Measurements from ENCODE around the gene EVL.

Gene EVL

GRCh38 chr14:100143934-100144333, 78.7 kb downstream of the EVL start:
- H3K36me3 Mint-ChIP-seq, result peaks cover 89% of the 10 kb centered on the region
- ATAC-seq, result no peak
- DNase-seq (ENCODE audit: low spot score in 2 of 2), result no peak
- H3K4me1 Mint-ChIP-seq, result peaks cover 32% of the 10 kb centered on the region
- H3K9me3 Mint-ChIP-seq, result no peaks in the 10 kb centered on the region
- peak overlapping the region; percentile 64 for H3K27ac Mint-ChIP-seq
- no peak overlapping the region for H3K4me3 Mint-ChIP-seq

DNA sequence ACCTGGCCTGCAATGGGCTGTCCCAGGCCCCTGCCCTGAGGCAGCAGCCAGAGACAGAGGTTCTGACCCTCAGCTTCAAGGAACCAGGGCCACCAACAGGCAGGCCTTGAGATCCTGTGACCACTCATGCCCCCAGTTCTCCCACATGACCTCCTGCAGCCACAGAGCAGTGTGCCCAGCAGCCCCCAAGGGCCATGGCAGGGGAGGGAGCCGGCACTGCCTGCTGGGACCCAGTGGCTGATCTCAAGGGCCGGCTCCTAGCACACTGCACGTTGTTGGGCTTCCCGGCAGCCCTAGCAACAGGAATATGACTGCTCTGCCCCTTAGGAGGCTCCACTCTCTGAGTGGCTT, 79.4 kb downstream of the EVL start:
- ATAC-seq, result no peak
- peak overlapping the region; percentile 64 for H3K27ac Mint-ChIP-seq

DNA sequence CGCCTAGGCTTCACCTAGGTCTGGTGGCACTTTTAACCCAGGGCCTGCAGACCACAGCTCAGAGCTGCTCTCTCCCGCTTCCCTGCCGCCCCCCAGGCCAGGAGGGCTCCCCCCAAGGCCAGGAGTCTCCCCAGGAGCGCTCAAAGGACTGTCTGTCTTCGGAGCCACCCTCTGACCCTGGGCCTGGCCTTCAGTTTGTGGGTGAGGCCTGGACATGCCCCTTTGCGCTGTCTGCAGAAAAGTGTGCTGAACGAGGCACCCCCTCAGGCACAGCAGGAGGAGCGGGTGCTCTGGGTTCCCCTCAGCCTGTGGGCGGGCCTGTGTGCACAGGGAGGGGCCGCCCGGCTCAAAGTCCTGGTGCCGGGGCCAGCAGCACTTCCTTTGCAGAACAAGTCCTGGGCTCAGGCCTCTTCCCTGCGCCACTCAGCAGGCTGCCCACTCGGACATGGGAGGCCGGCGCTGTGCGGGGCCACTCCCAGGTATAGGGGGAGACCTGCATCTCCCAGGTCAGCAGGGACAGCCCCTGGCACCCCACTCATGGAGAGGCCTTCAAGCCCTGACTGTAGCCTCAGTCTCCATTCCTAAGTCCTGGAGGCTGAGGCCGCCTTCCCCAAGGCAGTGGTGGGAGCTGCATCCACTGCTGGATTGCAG, 79.9 kb downstream of the EVL start:
- H3K4me1 Mint-ChIP-seq, result peaks cover 35% of the 10 kb centered on the region
- ATAC-seq, result no peak
- H3K4me3 Mint-ChIP-seq, result no peak overlapping the region
- peaks cover 79% of the 10 kb centered on the region for H3K36me3 Mint-ChIP-seq
- no peak for DNase-seq (ENCODE audit: low spot score in 2 of 2)
- peak overlapping the region; percentile 64 for H3K27ac Mint-ChIP-seq
- H3K9me3 Mint-ChIP-seq, result no peaks in the 10 kb centered on the region

More for the DNA sequence above, 79.4 kb downstream of the EVL start:
- DNase-seq (ENCODE audit: low spot score in 2 of 2), result no peak
- peaks cover 35% of the 10 kb centered on the region for H3K4me1 Mint-ChIP-seq
- no peak overlapping the region for H3K4me3 Mint-ChIP-seq
- H3K9me3 Mint-ChIP-seq, result no peaks in the 10 kb centered on the region
- H3K36me3 Mint-ChIP-seq, result peaks cover 84% of the 10 kb centered on the region

DNA sequence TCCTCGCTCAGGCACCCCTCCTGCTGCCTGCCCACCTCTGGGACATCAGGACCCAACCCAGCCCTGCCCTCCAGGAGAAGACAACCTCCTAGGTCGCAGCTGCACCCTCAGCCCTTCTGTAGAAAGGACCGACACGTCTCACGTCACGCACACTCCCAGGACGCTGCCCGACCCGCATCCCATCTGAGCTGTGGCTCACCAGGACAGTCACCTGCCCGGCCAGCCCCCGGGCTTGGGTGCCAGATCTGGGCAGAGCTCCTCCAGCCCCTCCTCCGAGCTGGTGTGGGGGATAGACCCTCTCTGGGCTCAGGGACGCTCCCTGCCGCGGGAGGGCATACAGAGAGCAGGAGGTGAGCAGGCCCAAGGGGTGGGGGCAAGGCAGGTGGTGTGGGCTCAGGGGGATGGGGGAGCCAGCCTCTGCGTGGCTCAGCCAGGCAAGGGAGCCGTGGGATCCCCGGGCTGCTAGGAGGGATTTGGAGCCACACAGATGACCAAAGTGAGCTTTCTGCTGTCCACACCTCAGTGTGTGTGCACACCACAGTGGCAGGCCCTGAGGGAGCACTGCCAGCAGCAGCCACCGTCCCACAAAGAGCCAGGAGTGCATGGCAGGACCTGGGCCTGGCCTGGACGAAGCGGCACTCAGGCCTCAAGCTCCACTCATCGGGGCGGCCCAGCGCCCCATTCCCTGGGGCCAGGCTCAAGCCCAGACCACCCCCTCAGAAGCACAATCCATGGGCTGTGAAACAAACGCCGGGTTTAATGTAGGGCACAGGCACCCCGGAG, 80.7 kb downstream of the EVL start:
- DNase-seq (ENCODE audit: low spot score in 2 of 2) (no peak), ATAC-seq (no peak)
- no peaks in the 10 kb centered on the region for H3K9me3 Mint-ChIP-seq
- no peak overlapping the region for H3K4me3 Mint-ChIP-seq
- peaks cover 72% of the 10 kb centered on the region for H3K36me3 Mint-ChIP-seq
- peak overlapping the region; percentile 64 for H3K27ac Mint-ChIP-seq
- H3K4me1 Mint-ChIP-seq, result peaks cover 35% of the 10 kb centered on the region

DNA sequence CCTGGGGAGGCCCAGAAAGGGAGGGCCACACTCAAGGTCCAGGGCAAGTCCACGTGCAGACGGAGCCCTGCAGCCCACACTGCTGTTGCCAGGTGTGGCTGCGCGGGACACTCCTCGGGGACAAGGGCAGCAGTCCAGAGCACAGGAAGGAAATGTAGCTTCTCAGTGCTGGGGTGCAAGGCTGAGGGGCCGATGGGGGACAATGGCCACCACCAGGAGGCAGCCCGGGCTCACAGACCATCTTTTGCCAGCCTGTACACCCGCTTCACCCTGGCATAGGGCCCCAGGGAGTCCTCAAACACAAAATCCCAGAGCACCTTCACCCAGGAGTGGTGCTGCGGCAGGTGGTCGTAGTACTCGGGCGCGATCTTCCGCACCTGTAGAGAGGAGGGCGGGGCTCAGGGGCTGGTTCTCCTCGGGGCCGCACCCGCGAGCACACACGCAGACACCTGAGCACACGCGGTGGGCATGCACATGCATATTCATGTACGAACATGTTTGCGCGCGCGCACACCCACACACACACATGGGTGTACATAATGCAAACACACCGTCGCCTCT, 81.4 kb downstream of the EVL start:
- H3K27ac Mint-ChIP-seq, result peak overlapping the region; percentile 78
- peaks cover 65% of the 10 kb centered on the region for H3K36me3 Mint-ChIP-seq
- peaks cover 33% of the 10 kb centered on the region for H3K4me1 Mint-ChIP-seq
- DNase-seq (ENCODE audit: low spot score in 2 of 2), result no peak
- H3K4me3 Mint-ChIP-seq, result no peak overlapping the region
- H3K9me3 Mint-ChIP-seq, result no peaks in the 10 kb centered on the region
- peak; percentile 11 for ATAC-seq

DNA sequence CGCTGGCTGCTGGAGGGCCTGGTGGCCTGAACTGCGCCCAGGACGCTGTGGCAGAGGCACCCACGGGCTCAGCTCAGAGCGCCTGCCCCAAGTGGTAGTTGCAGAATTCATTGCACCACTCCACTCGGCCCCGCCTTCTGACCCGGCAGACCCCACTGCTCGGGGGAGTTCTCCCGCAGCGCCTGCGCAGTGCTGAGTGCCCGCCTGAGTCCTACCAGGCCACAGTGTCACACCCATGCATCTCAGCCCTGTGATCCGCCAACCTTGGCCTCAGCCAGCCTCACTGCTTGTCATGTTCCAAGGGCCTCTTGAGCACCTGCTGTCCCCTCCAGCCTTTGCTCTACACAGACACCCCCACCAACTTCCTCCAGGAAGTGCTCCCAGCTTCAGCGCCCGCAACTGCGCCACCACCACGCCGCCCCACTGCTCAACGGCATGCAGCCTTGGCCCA, 82.0 kb downstream of the EVL start:
- Mint-ChIP-seq H3K36me3 (peaks cover 63% of the 10 kb centered on the region), H3K27ac (peak overlapping the region; percentile 78), H3K4me1 (peaks cover 30% of the 10 kb centered on the region), H3K9me3 (no peaks in the 10 kb centered on the region), H3K4me3 (no peak overlapping the region)
- DNase-seq (ENCODE audit: low spot score in 2 of 2) (peak in 1 of 2 donors; percentile 69), ATAC-seq (peak; percentile 66)

- Mint-ChIP-seq H3K4me3 (peak overlapping the region; percentile 23), H3K27ac (peak overlapping the region; percentile 78), H3K9me3 (no peaks in the 10 kb centered on the region), H3K4me1 (peaks cover 30% of the 10 kb centered on the region), H3K36me3 (peaks cover 59% of the 10 kb centered on the region)
- DNase-seq (ENCODE audit: low spot score in 2 of 2), result no peak
- no peak for ATAC-seq
Observed at GRCh38 chr14:100147691-100148464, 82.7 kb downstream of the EVL start.

DNA sequence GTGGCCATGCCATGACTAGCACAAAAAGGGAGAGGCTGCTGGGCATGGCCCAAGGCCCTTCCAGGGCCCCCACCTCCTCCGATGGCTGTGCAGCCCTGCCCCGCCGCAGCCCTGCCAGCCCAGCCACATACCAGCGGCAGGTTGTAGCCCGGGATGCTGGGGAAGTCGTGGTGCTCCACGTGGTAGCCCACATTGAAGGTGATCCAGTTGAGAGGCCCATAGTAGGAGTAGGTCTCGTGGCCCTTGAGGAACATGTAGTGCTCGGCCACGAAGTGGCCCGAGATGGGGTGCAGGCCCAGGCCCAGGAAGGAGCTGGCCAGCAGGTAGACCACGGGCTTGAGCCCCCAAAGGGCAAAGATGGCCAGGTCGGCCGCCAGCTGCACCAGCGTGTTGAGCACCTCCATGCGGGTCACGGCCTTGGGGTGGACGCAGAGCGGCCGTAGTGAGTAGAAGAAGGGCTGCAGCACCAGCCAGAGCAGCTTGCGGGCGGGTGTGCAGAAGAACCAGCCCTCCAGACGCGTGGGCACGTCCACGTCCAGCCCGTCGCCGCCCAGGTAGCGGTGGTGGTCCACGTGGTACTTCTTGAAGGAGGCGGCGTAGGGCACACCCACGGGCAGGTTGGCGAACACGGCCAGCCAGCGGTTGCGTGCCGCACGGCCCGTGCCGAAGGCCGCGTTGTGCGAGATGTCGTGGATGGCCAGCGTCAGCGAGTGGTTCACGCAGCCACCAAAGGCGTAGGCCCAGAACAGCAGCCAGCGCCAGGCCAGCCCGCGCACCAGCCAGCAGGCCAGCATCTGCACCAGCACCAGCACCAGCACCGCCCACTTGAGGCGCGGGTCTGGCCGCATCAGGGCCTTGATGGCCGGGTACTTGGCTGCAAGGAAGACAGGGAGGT, 83.9 kb downstream of the EVL start:
- Mint-ChIP-seq H3K9me3 (no peaks in the 10 kb centered on the region), H3K4me1 (peaks cover 30% of the 10 kb centered on the region), H3K4me3 (no peak overlapping the region), H3K27ac (peak overlapping the region; percentile 78), H3K36me3 (peaks cover 48% of the 10 kb centered on the region)
- no peak for ATAC-seq
- no peak for DNase-seq (ENCODE audit: low spot score in 2 of 2)

GRCh38 chr14:100149851-100150611, 84.8 kb downstream of the EVL start:
- H3K4me1 Mint-ChIP-seq, result peaks cover 30% of the 10 kb centered on the region
- H3K27ac Mint-ChIP-seq, result no peak overlapping the region
- no peak overlapping the region for H3K4me3 Mint-ChIP-seq
- DNase-seq (ENCODE audit: low spot score in 2 of 2) (no peak), ATAC-seq (no peak)
- H3K36me3 Mint-ChIP-seq, result peaks cover 42% of the 10 kb centered on the region
- H3K9me3 Mint-ChIP-seq, result peaks cover 3% of the 10 kb centered on the region

DNA sequence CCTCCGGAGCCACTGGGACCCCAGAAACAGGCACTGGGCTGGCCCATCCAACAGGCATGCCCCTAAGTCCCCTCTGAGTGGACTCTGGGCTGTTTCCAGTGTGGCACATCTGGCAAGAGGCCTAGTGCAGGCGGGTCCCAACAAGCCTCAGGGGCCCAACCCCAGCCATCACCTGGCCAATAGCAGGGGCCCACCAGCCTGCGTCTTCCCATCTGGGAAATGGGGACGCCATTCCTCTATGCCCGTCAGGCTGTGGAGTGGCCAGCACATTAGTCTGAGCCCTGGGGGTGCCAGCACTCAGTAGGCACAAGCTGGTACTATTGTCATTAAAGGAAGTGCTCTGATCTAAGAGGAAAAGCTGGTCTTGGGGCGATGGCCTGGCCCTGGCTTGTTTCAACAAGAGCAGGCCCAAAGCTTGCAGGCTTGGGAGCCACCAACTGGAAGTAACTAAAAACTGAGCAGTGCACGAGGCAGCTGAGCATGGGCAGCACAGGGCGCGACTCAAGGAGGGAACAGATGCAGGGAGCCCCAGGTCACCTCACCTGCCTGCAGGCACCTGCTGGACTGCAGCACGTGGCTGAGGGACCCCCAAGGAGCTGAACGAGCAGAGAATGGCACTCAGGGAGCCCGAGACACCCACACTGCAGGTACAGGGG, 85.8 kb downstream of the EVL start:
- Mint-ChIP-seq H3K4me3 (no peak overlapping the region), H3K36me3 (peaks cover 35% of the 10 kb centered on the region)
- no peak for ATAC-seq

GRCh38 chr14:100152091-100152490, 86.9 kb downstream of the EVL start:
- peaks cover 17% of the 10 kb centered on the region for H3K4me1 Mint-ChIP-seq
- no peak overlapping the region for H3K4me3 Mint-ChIP-seq
- DNase-seq (ENCODE audit: low spot score in 2 of 2) (no peak), ATAC-seq (no peak)
- peaks cover 25% of the 10 kb centered on the region for H3K36me3 Mint-ChIP-seq
- H3K9me3 Mint-ChIP-seq, result peaks cover 6% of the 10 kb centered on the region
- H3K27ac Mint-ChIP-seq, result peak overlapping the region; percentile 67

More for the DNA sequence above, 85.8 kb downstream of the EVL start:
- Mint-ChIP-seq H3K4me1 (peaks cover 24% of the 10 kb centered on the region), H3K9me3 (peaks cover 6% of the 10 kb centered on the region), H3K27ac (peak overlapping the region; percentile 67)
- no peak for DNase-seq (ENCODE audit: low spot score in 2 of 2)

- no peak overlapping the region for H3K27ac Mint-ChIP-seq
- DNase-seq (ENCODE audit: low spot score in 2 of 2) (no peak), ATAC-seq (no peak)
- peaks cover 6% of the 10 kb centered on the region for H3K9me3 Mint-ChIP-seq
- peaks cover 6% of the 10 kb centered on the region for H3K4me1 Mint-ChIP-seq
- peaks cover 17% of the 10 kb centered on the region for H3K36me3 Mint-ChIP-seq
- H3K4me3 Mint-ChIP-seq, result no peak overlapping the region
Observed at GRCh38 chr14:100153560-100153959, 88.3 kb downstream of the EVL start.

DNA sequence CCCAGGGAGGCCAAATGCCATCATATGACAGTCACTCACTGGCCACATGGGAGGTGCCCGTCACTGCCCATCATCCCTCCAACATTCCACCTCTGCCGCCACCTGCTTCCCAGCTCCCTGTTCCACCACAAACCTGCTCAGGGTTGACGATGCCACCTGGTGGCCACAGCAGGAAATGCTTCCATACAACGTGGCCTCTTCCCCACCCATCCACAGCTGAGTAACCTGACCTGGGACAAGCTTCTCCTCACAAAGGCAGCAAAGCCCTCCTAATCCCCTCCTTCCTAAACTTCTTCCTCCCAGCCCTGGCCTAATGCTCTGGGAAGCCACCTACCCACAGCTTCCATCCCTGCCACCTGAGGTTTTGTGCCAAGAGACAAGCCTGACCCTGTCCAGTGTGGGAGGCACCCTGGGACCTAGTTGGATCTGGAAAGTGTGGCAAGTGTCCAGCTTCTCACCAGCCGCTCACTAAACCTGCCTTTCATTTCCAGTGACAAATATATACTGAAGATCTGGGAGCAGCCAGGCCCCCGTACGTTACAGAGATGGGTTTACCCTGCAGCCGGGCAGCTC, 89.9 kb downstream of the EVL start:
- ATAC-seq (no peak), DNase-seq (ENCODE audit: low spot score in 2 of 2) (peak in 1 of 2 donors; percentile 66)
- peak overlapping the region; percentile 38 for H3K27ac Mint-ChIP-seq
- H3K4me1 Mint-ChIP-seq, result no peaks in the 10 kb centered on the region
- H3K4me3 Mint-ChIP-seq, result no peak overlapping the region
- peaks cover 6% of the 10 kb centered on the region for H3K9me3 Mint-ChIP-seq
- H3K36me3 Mint-ChIP-seq, result peaks cover 12% of the 10 kb centered on the region

Measured in stimulated activated effector memory CD8-positive, alpha-beta T cell treated with anti-CD3 and anti-CD28 coated beads, Interleukin-12 subunit alpha, Interleukin-12 subunit beta, amount 100 ng/mL, for 72 hours (primary cell).